Stimulated activated CD4-positive, alpha-beta T cell treated with anti-CD3 and anti-CD28 coated beads, Interleukin-1b, Interleukin-23, amount 100 ng/mL, for 1 hour (primary cell): ENCODE measurements around the gene NOL4L.
A peak's percentile ranks its signal among the peaks of the same experiment; 100 is the strongest.

Experiments
- DNase-seq, 2 donors: peaks; one replicate each; pipeline ENCODE4 v3.0.0-alpha.2; 2020; ENCODE audit warnings: low read depth in 2 of 2

Gene NOL4L

GRCh38 chr20:32523613-32524213, 61.4 kb downstream of the NOL4L start:
- DNase-seq = no peak

- DNase-seq = no peak
Observed at GRCh38 chr20:32522776-32523612, 62.1 kb downstream of the NOL4L start.

- no peak for DNase-seq
Observed at GRCh38 chr20:32522526-32522775, 62.7 kb downstream of the NOL4L start.

GRCh38 chr20:32521780-32522525, 63.2 kb downstream of the NOL4L start:
- DNase-seq = peak in 1 of 2 donors; percentile 53

- no peak for DNase-seq
Observed at GRCh38 chr20:32520927-32521203, 64.3 kb downstream of the NOL4L start.

GRCh38 chr20:32519381-32519730, 65.8 kb downstream of the NOL4L start:
- DNase-seq = no peak

GRCh38 chr20:32518593-32519380, 66.3 kb downstream of the NOL4L start:
- DNase-seq = no peak

GRCh38 chr20:32517914-32518592, 67.1 kb downstream of the NOL4L start:
- DNase-seq = no peak

- DNase-seq = no peak
Observed at GRCh38 chr20:32517518-32517873, 67.6 kb downstream of the NOL4L start.

GRCh38 chr20:32516583-32517517, 68.3 kb downstream of the NOL4L start:
- no peak for DNase-seq

- DNase-seq = no peak
Observed at GRCh38 chr20:32515631-32516101, 69.5 kb downstream of the NOL4L start.

- no peak for DNase-seq
Observed at GRCh38 chr20:32514760-32515159, 70.4 kb downstream of the NOL4L start.

- DNase-seq = no peak
Observed at GRCh38 chr20:32513031-32513866, 71.9 kb downstream of the NOL4L start.

- no peak for DNase-seq
Observed at GRCh38 chr20:32512047-32512385, 73.1 kb downstream of the NOL4L start.

- no peak for DNase-seq
Observed at GRCh38 chr20:32511358-32512046, 73.6 kb downstream of the NOL4L start.

- DNase-seq = no peak
Observed at GRCh38 chr20:32510601-32511357, 74.4 kb downstream of the NOL4L start.

- no peak for DNase-seq
Observed at GRCh38 chr20:32510120-32510600, 75.0 kb downstream of the NOL4L start.

- peak in 1 of 2 donors; percentile 42 for DNase-seq
Observed at GRCh38 chr20:32509639-32510066, 75.5 kb downstream of the NOL4L start.
